ENCODE results near the gene EFNA2. TPM values are rescaled to one million over a fixed set of nuclear protein-coding genes. Genes with fewer than 3 reads are reported as not detected.

The EFNA2 gene
- total RNA-seq, 1 experiment from 2014 or later: 14.3 TPM

- H4K8ac ChIP-seq (replicated peaks; ENCODE audit: insufficient read length, low read depth, low read length): peak overlapping the region; percentile 43
- no peaks in the 10 kb centered on the region for H4K20me1 ChIP-seq (ENCODE audit: control insufficient read depth, insufficient read depth, insufficient read length)
- no peak overlapping the region for H2BK5ac ChIP-seq (ENCODE audit: insufficient read length, low read length)
- no peak overlapping the region for H3K23ac ChIP-seq (ENCODE audit: insufficient read length, low read depth, low read length)
- Mint-ChIP-seq H3K4me1 (peaks cover 0 to 2% of the 10 kb centered on the region in 2 experiments; a peak in 2 of 4 replicates), H3K36me3 (ENCODE audit: insufficient read depth in 1 of 3, low read depth in 3 of 3) (no peaks in the 10 kb centered on the region), H3K27me3 (ENCODE audit: low read depth) (peaks cover 2% of the 10 kb centered on the region; the same call in 1 of the 2 replicates), H3K9me3 (no peaks in the 10 kb centered on the region; a peak in 1 of 5 replicates), H3K4me3 (no peak overlapping the region; a peak in 1 of 5 replicates), H3K27ac (no peak overlapping the region)
- H3K79me1 ChIP-seq (ENCODE audit: insufficient read depth, low read depth, low read length, poor library complexity, severe bottlenecking): no peaks in the 10 kb centered on the region
- no peak overlapping the region for H2AK5ac ChIP-seq (ENCODE audit: insufficient read length, low read length)
- no peak overlapping the region for H3T11ph ChIP-seq (ENCODE audit: low read length)
- no peak overlapping the region for H2BK12ac ChIP-seq (ENCODE audit: insufficient read length, low read depth, low read length)
- no peak overlapping the region for H2BK20ac ChIP-seq (ENCODE audit: low read depth, low read length, poor library complexity, severe bottlenecking)
- H3K27me3 ChIP-seq (ENCODE audit: insufficient read depth, low read length): no peaks in the 10 kb centered on the region
- H3K4ac ChIP-seq (ENCODE audit: low read depth, low read length): no peak overlapping the region
- TF ChIP-seq, protein P1, sequence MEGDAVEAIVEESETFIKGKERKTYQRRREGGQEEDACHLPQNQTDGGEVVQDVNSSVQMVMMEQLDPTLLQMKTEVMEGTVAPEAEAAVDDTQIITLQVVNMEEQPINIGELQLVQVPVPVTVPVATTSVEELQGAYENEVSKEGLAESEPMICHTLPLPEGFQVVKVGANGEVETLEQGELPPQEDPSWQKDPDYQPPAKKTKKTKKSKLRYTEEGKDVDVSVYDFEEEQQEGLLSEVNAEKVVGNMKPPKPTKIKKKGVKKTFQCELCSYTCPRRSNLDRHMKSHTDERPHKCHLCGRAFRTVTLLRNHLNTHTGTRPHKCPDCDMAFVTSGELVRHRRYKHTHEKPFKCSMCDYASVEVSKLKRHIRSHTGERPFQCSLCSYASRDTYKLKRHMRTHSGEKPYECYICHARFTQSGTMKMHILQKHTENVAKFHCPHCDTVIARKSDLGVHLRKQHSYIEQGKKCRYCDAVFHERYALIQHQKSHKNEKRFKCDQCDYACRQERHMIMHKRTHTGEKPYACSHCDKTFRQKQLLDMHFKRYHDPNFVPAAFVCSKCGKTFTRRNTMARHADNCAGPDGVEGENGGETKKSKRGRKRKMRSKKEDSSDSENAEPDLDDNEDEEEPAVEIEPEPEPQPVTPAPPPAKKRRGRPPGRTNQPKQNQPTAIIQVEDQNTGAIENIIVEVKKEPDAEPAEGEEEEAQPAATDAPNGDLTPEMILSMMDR (conservative IDR thresholded peaks at IDR 0.05): no peak
- H2BK15ac ChIP-seq (ENCODE audit: low read depth, low read length): no peak overlapping the region
- no peak overlapping the region for H3K56ac ChIP-seq (ENCODE audit: insufficient read length, low read depth, low read length)
- WGBS (ENCODE audit: extremely low coverage, insufficient read length, low lambda C conversion rate): no CpG with 5 or more reads among the region's 12 CpGs
- H3K14ac ChIP-seq (ENCODE audit: insufficient read depth, low read length): no peak overlapping the region
- no peaks in the 10 kb centered on the region for H3K4me1 ChIP-seq (ENCODE audit: insufficient read depth, low read length)
- H4K91ac ChIP-seq (ENCODE audit: insufficient read length, low read depth, low read length): no peak overlapping the region
- no peak for DNase-seq
- no peak overlapping the region for H2AFZ ChIP-seq (ENCODE audit: low read length)
- H3K23me2 ChIP-seq (ENCODE audit: insufficient read length, low read depth, low read length, poor library complexity, severe bottlenecking): no peaks in the 10 kb centered on the region
- H3K79me2 ChIP-seq (ENCODE audit: insufficient read depth, low read length): no peaks in the 10 kb centered on the region
- no peak overlapping the region for H3K9ac ChIP-seq (ENCODE audit: extremely low read depth, insufficient read length, low read length)
- H3K9me3 ChIP-seq (ENCODE audit: control insufficient read depth, low read depth, low read length): no peaks in the 10 kb centered on the region
- H3K18ac ChIP-seq (ENCODE audit: insufficient read length, low read depth, low read length): no peak overlapping the region
- no peak overlapping the region for H3K4me2 ChIP-seq (ENCODE audit: insufficient read depth, insufficient read length, low read length)
- no peak overlapping the region for H4K5ac ChIP-seq (ENCODE audit: insufficient read length, low read depth, low read length)
- no peak overlapping the region for H2BK120ac ChIP-seq (ENCODE audit: low read depth, low read length, poor library complexity, severe bottlenecking)
- no peak overlapping the region for H3K27ac ChIP-seq (ENCODE audit: insufficient read length, low read depth, low read length)
Observed at GRCh38 chr19:1324249-1324805, 38.7 kb downstream of the EFNA2 start.
